Stimulated activated memory B cell treated with anti-CD40 and anti-IgM and Interleukin-4, amounts not matched to agents 10 μg/mL and 1 μg/mL and 100 μg/mL, for 72 hours (primary cell): Measurements from ENCODE around the gene LMOD3.

Source experiments
- ATAC-seq: fragments of 150-1000 bp; cut with Tn5 transposase; 2 replicates; pipeline ENCODE4 v1.10.0; 2021
- H3K27ac Mint-ChIP-seq: one replicate; pipeline ENCODE4 v1.8.0; 2022; ENCODE audit warnings: mild to moderate bottlenecking, mixed read lengths
- H3K27me3 Mint-ChIP-seq: one replicate; pipeline ENCODE4 v1.8.0; 2022; ENCODE audit warnings: mixed read lengths
- H3K36me3 Mint-ChIP-seq: one replicate; pipeline ENCODE4 v1.8.0; 2022; ENCODE audit warnings: mixed read lengths
- H3K4me1 Mint-ChIP-seq: one replicate; pipeline ENCODE4 v1.8.0; 2022; ENCODE audit warnings: mixed read lengths
- H3K4me3 Mint-ChIP-seq: one replicate; pipeline ENCODE4 v1.8.0; 2022; ENCODE audit warnings: mild to moderate bottlenecking, moderate library complexity, mixed read lengths
- H3K9me3 Mint-ChIP-seq: one replicate; pipeline ENCODE4 v1.8.0; 2022; ENCODE audit warnings: mixed read lengths

Gene LMOD3

DNA sequence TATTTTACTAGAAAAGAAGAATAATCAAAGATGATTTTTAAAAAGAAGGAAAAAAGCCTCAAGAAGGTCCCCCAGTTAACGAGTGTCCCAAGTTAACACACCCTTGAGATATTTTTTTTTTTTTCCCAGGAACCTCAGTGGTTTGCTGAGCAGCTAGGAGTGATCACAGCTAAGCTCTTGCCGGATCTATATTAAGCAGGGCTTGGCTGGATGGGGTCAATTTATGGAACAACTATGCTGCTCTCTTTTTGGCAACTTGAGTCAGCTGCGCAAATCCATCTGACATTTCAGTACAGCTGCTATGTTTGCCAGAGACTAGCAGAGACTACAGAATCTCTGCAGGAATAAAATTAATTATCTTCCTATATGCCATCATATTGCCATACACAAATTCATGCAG, at the start of gene LMOD3:
Gene LMOD3 (minus strand): TSS at position 193 of the 400 bp plus-strand sequence. CDS start 209 bp downstream, outside the sequence.
- Mint-ChIP-seq H3K27ac (no peak within 1 kb of the TSS), H3K4me3 (no peak within 1 kb of the TSS), H3K9me3 (no peaks in the 10 kb centered on the region), H3K4me1 (peaks cover 5% of the 10 kb centered on the region), H3K36me3 (no peaks in the 10 kb centered on the region), H3K27me3 (peaks cover 8% of the 10 kb centered on the region)
- no peak for ATAC-seq

DNA sequence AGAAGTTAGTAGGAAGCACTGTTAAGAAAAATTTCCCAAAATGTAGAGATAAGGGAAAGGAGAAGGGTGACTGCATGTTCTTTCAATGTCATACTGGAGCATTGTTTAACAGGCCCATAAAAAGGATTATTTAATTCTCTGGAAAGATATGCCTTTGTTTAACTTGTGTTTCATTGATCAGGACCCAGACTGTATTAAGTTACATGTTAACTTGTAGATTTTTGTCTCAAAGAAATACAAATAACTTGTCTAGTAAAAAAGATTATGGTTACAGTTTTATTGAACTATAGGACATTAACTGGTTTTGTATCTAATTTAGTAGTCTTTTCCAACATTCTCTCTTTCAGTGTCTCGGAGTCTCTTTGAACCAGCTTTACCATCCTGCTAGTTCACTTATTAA, 49.7 kb upstream of the LMOD3 start:
- no peaks in the 10 kb centered on the region for H3K9me3 Mint-ChIP-seq
- H3K36me3 Mint-ChIP-seq: no peaks in the 10 kb centered on the region
- no peaks in the 10 kb centered on the region for H3K4me1 Mint-ChIP-seq
- H3K27me3 Mint-ChIP-seq: no peaks in the 10 kb centered on the region
- ATAC-seq: no peak
- no peak overlapping the region for H3K27ac Mint-ChIP-seq
- H3K4me3 Mint-ChIP-seq: no peak overlapping the region

DNA sequence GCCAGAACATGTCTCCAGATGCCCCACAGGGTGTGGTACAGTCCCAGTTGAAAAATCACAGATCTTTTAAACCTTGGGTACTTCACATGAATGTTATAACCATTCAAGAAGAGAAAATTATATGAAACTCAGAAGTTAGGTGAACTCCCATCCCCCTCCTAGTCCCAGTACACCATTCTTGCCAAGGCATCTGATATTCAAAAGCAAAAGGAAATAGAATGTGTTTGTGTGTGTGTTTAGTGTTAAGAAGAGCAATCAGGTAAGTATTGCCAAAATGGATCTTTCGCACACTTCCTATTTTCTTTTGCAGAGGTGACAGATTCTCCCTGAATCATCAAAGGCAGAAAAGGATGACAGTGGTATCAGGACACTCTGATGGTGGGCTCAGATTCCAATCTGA, 44.1 kb upstream of the LMOD3 start:
- no peak overlapping the region for H3K4me3 Mint-ChIP-seq
- H3K9me3 Mint-ChIP-seq: no peaks in the 10 kb centered on the region
- no peak overlapping the region for H3K27ac Mint-ChIP-seq
- ATAC-seq: no peak
- H3K4me1 Mint-ChIP-seq: no peaks in the 10 kb centered on the region
- no peaks in the 10 kb centered on the region for H3K36me3 Mint-ChIP-seq
- H3K27me3 Mint-ChIP-seq: no peaks in the 10 kb centered on the region

DNA sequence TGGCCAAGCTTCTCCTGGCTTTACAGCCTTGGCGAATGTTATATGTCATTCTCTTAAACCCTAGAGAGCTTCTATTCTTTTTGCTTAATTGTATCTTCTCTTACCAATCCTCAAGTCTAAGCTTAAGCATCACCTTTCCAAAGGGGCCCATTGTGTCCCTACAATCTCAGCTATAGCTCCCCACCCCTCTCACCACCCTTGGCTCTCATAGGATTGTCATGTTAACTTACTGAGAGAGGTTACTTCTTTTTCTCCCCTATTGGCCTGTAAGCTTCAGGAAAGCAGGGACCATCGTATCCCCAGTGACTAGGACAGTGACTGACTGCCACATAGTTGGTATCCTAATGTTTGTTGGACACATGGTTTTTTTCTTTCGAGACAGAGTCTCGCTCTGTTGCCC, 43.3 kb upstream of the LMOD3 start:
- H3K4me3 Mint-ChIP-seq: no peak overlapping the region
- H3K9me3 Mint-ChIP-seq: no peaks in the 10 kb centered on the region
- no peak overlapping the region for H3K27ac Mint-ChIP-seq
- H3K36me3 Mint-ChIP-seq: no peaks in the 10 kb centered on the region
- no peak for ATAC-seq
- H3K4me1 Mint-ChIP-seq: no peaks in the 10 kb centered on the region
- H3K27me3 Mint-ChIP-seq: no peaks in the 10 kb centered on the region

DNA sequence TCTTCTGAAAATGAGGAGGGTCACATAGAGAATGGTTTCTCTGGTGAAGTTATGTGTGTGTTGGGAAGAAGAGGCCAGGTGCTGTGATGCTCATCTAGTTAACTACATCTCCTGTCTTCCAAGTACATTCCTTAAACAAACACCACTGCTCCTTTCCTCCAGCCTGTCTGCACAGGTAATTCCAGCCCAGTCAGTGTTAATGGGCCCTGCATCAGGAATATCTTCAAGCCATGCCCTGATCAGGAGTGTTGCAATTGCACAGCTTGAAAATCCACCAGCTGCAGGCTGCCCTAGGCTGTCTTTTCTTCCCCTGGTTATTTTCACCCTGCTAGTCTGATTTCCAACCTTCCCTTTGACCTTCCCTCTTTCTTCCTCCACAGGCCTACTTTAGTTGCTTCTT, 41.9 kb upstream of the LMOD3 start:
- Mint-ChIP-seq H3K4me3 (no peak overlapping the region), H3K27ac (no peak overlapping the region), H3K27me3 (no peaks in the 10 kb centered on the region), H3K4me1 (no peaks in the 10 kb centered on the region), H3K36me3 (no peaks in the 10 kb centered on the region), H3K9me3 (no peaks in the 10 kb centered on the region)
- ATAC-seq: no peak

DNA sequence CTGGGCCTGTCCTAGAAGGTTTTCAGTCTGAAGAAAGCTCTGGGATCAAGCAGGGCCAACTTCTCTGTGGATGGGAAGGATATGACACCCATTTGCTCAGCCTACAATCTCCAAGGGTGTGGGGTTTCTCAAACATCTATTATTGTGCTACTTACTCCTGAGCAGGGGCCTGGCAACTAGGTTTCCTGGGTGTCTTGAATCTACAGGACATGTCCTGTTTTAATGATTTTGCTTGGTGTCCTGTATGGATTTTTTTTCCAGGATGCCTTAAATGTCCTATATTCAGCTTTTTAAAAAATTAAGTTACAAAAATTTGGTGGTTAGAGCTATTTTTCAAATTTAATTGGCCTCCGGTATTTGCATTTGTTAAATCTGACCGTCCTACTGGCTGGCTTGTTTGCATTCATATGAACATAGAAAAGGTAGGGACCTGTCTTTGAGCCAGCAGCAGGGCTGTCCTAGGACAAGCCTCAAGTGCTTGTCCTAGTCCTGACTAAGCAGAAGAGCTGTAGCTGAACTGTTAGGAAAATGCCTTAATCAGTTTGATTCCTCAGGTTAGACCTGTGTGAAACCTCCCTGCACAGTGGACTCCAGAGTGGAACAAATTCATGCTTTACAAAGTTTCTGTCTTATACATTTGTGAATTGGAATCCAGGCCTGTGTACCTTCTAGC, 40.0 kb upstream of the LMOD3 start:
- ATAC-seq: no peak
- no peaks in the 10 kb centered on the region for H3K36me3 Mint-ChIP-seq
- H3K27me3 Mint-ChIP-seq: no peaks in the 10 kb centered on the region
- no peak overlapping the region for H3K27ac Mint-ChIP-seq
- no peak overlapping the region for H3K4me3 Mint-ChIP-seq
- H3K4me1 Mint-ChIP-seq: no peaks in the 10 kb centered on the region
- no peaks in the 10 kb centered on the region for H3K9me3 Mint-ChIP-seq

DNA sequence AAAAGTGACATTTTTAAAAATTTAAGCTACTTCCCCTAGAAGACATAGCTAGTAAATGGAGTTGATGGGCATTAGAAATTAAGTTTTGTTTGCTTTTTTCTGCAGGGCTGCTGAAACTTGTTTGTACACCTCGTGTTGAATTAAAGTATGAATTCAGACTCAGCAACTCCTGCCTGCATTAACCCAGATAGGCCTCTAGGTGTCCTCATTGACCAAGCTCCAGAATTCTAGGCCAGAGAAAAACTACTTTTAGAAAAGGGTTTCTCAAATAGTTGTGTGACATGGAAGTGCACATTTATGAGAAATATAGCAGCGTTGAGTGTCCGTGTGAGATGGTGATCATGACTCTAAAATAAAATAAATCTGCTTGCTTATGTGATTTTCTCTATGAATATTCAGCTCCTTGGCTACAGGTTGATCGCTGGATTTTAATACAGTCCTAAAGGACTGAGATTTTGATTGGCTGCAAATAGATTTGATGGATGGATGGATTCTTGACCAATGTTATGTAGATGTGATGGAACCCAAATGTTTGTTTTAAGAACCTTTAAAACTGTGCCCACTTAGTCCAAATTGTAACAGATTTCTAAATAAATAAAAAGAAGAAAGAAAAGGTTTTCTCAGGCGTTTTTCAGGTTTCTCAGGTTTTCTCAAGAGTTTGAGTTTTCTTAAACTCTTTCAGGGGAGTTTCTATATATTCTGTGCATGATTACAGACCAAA, 39.4 kb upstream of the LMOD3 start:
- H3K9me3 Mint-ChIP-seq: no peaks in the 10 kb centered on the region
- H3K36me3 Mint-ChIP-seq: no peaks in the 10 kb centered on the region
- H3K4me1 Mint-ChIP-seq: no peaks in the 10 kb centered on the region
- no peaks in the 10 kb centered on the region for H3K27me3 Mint-ChIP-seq
- no peak overlapping the region for H3K27ac Mint-ChIP-seq
- no peak overlapping the region for H3K4me3 Mint-ChIP-seq
- no peak for ATAC-seq

DNA sequence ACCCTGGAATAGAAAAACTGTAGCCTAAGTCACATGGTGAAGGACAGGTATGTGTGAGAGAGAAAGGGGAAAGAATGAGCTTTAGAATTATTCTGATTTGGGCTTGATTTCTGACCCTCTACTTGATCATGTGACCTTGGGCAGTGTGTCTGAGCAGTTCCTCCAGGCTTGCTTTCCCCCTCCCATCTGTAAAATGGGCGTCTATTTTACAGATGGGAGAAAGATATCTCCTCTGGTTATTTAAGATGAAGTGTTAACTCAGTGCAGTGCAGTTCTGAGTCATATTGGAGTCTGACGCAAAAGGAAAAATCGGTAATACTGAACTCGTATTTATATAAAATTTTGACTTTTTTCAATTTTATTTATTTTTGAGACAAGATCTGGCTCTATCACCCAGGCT, 38.1 kb upstream of the LMOD3 start:
- Mint-ChIP-seq H3K27ac (no peak overlapping the region), H3K27me3 (no peaks in the 10 kb centered on the region), H3K4me1 (no peaks in the 10 kb centered on the region), H3K4me3 (no peak overlapping the region), H3K9me3 (no peaks in the 10 kb centered on the region), H3K36me3 (no peaks in the 10 kb centered on the region)
- no peak for ATAC-seq

DNA sequence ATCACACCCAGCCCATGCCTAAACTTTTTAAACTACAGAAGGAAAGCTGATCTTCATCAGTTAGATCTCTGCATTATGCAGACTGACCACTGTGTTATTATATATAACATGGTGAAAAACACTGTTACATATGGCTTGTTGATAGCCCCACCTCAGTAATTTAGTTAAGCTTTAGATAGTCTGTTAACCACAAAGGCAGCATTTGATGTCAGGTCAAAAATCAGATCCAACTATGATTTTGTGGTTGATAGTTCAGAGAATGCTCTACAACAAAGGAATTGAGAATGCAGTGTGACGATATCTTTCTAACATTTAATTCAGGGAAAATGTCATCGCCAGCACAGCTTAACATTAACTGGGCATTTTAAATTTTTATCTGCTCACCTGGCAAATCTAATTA, 37.7 kb upstream of the LMOD3 start:
- no peaks in the 10 kb centered on the region for H3K27me3 Mint-ChIP-seq
- H3K4me1 Mint-ChIP-seq: no peaks in the 10 kb centered on the region
- no peaks in the 10 kb centered on the region for H3K9me3 Mint-ChIP-seq
- no peak for ATAC-seq
- no peaks in the 10 kb centered on the region for H3K36me3 Mint-ChIP-seq
- no peak overlapping the region for H3K4me3 Mint-ChIP-seq
- no peak overlapping the region for H3K27ac Mint-ChIP-seq

DNA sequence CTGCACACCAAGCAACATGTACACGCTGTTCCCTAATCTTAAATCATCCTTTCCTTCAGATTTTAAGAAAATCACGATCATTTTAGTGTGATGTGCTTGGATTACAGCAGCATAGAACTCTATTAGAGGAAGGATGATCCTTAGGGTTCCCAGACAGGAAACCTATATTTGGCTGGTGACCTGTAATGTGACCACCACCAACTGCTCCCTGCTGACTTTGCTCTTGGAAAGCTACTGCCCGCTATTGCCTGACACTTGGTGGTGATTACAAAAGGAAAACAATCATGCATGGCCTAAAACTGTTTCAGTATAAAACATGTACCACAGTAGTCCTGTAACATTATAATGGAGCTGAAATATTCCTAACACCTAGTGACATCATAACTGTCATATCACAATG, 27.2 kb upstream of the LMOD3 start:
- H3K27me3 Mint-ChIP-seq: peaks cover 6% of the 10 kb centered on the region
- H3K4me3 Mint-ChIP-seq: no peak overlapping the region
- no peak for ATAC-seq
- H3K9me3 Mint-ChIP-seq: no peaks in the 10 kb centered on the region
- no peaks in the 10 kb centered on the region for H3K36me3 Mint-ChIP-seq
- H3K27ac Mint-ChIP-seq: no peak overlapping the region
- peaks cover 6% of the 10 kb centered on the region for H3K4me1 Mint-ChIP-seq

DNA sequence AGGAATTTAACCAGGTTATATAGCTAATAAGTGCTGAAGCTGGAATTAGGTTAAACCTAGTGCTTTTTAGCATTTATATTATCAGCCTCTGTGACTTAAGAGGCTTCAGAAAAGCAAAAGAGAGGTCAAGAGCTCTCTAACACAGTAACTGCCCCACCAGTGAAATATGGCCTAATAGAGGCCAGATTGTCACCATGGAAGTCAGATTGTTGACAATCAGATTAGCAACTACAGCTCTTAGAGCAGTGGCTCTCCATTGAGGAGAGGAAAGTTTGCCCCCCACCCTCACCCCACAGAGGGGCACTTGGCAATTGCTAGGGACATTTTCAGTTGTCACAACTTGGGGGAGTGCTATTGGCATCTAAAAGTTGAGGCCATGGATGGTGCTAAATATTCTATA, 23.3 kb upstream of the LMOD3 start:
- no peak overlapping the region for H3K27ac Mint-ChIP-seq
- ATAC-seq: no peak
- no peaks in the 10 kb centered on the region for H3K4me1 Mint-ChIP-seq
- no peak overlapping the region for H3K4me3 Mint-ChIP-seq
- no peaks in the 10 kb centered on the region for H3K36me3 Mint-ChIP-seq
- peaks cover 24% of the 10 kb centered on the region for H3K27me3 Mint-ChIP-seq
- no peaks in the 10 kb centered on the region for H3K9me3 Mint-ChIP-seq

DNA sequence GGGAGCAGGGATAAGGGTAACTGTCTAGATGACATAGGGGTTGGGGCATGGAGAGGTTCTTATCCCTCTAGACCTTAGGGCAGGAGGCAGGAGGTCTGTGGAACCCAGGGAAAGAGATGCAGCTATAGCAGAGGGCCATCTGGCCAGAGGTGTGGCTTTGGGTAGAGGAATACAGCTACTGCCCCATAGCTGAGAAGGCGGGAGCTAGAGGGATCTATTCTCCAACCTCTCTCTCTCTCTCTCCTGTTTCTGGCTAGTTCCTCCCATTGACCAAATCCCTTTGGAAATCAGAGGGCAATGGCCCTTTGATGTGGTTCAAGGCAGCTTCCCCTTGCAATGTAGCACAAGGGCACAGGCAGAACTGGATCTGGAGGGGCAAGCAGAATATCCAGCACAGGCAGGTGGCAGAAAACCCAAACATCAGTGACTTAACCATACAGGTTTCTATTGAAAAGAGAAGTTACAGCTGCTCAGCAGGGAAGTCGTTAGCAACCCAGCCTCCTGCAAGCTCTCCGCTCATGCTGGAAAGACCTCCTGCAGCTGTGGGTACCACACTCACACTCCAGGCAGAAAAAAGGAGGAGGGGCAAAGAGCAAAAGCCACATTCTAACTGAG, 22.3 kb upstream of the LMOD3 start:
- Mint-ChIP-seq H3K9me3 (no peaks in the 10 kb centered on the region), H3K4me3 (no peak overlapping the region), H3K27ac (no peak overlapping the region), H3K36me3 (no peaks in the 10 kb centered on the region), H3K27me3 (peaks cover 24% of the 10 kb centered on the region), H3K4me1 (no peaks in the 10 kb centered on the region)
- ATAC-seq: no peak

DNA sequence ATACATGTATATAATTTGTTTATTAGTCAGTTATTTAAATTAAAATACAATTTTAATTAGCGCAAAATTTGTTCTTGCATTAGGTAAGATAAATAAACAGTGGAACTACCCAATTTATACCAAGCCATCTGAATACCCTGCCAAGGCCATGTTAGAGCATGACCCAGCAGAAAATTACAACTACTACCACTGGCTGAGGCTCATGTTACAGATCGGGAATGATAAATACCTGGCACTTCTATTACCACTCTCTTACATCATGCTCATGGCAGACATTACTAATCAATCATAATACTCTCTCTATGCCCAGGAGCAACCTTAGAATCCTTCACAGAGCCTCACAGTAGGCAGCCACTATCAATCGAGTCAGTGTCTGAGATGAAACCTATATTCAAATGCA, 21.2 kb upstream of the LMOD3 start:
- Mint-ChIP-seq H3K27ac (no peak overlapping the region), H3K4me3 (no peak overlapping the region), H3K27me3 (peaks cover 24% of the 10 kb centered on the region), H3K4me1 (no peaks in the 10 kb centered on the region), H3K36me3 (no peaks in the 10 kb centered on the region), H3K9me3 (no peaks in the 10 kb centered on the region)
- no peak for ATAC-seq

DNA sequence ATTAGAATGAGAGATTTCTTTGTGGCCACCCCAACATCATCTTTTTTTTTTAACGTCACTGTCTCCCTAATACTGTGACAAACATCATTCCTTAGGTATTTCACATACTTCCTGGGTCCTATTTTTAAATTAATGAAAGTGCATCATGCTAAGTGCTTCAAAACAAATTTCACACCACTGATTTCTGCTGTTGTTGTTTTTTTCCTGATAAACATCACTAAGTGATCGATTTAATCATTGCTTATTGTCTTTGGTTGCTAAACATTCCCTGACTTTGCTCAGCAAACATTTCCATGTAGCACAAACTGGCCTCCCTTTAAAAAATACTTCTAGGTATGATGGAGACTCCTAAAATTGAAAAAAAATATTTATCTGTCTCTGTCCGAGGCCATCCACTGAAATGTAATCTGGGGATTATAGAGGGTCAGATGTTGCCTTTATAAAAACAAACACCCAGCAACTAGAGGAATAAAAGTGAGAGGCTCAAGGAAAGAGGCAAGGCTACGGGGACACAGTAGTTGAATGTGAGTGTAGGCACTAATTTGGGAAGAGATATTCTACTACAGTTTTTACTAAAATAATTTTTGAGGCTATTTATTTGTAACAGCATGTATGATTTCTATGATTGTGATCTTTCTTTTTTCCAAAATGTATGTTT, 20.5 kb upstream of the LMOD3 start:
- H3K9me3 Mint-ChIP-seq: no peaks in the 10 kb centered on the region
- H3K27ac Mint-ChIP-seq: no peak overlapping the region
- no peaks in the 10 kb centered on the region for H3K4me1 Mint-ChIP-seq
- no peak for ATAC-seq
- H3K4me3 Mint-ChIP-seq: no peak overlapping the region
- H3K36me3 Mint-ChIP-seq: no peaks in the 10 kb centered on the region
- H3K27me3 Mint-ChIP-seq: peaks cover 24% of the 10 kb centered on the region

DNA sequence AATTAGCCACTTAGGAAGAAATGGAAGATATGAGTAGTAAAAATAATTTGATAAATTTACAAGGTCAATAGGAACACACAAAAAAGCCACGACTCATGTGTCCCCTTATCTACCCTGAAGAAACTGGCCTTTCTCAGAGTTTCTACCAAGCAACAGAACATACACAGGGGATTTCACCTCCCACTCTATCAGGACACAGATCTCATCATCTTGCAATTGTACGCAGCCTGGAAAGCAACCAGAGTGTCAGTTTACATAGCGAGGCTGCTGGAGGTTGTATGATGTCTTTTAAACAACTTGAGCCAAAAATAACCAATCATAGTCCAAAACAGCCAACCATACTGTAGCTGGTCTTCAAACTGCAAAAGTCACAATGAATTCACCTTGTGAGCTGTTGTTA, 19.7 kb upstream of the LMOD3 start:
- peaks cover 24% of the 10 kb centered on the region for H3K27me3 Mint-ChIP-seq
- H3K36me3 Mint-ChIP-seq: no peaks in the 10 kb centered on the region
- no peaks in the 10 kb centered on the region for H3K4me1 Mint-ChIP-seq

DNA sequence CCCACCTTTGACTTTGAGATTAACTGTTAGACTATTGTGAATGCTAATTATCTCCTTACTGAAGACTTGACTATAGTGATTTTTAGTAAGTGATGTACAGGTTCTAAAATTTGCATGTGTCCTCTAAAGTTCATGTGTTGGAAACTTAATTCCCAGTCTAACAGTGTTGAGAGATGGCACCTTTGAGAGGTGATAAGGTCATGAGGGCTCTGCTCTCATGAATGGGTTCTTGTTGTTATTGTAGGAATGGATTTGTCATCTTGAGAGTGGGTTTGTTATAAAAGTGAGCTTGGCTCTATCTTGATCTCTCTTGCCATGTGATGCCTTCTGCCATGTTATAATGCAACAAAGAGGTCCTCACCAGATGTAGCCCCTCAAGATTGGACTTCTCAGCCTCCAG, 18.9 kb upstream of the LMOD3 start:
- Mint-ChIP-seq H3K27me3 (peaks cover 24% of the 10 kb centered on the region), H3K36me3 (no peaks in the 10 kb centered on the region), H3K27ac (no peak overlapping the region), H3K4me1 (no peaks in the 10 kb centered on the region), H3K9me3 (no peaks in the 10 kb centered on the region), H3K4me3 (no peak overlapping the region)
- no peak for ATAC-seq

More for the DNA sequence above, 19.7 kb upstream of the LMOD3 start:
- Mint-ChIP-seq H3K27ac (no peak overlapping the region), H3K4me3 (no peak overlapping the region), H3K9me3 (no peaks in the 10 kb centered on the region)
- ATAC-seq: no peak
